ENCODE measurements around the gene HSD17B13.
"Not testable (repeated sequence)": the region's sequence is repeated elsewhere in the genome, so short reads cannot be mapped to it uniquely, and the experiment has no call there.

The HSD17B13 gene

DNA sequence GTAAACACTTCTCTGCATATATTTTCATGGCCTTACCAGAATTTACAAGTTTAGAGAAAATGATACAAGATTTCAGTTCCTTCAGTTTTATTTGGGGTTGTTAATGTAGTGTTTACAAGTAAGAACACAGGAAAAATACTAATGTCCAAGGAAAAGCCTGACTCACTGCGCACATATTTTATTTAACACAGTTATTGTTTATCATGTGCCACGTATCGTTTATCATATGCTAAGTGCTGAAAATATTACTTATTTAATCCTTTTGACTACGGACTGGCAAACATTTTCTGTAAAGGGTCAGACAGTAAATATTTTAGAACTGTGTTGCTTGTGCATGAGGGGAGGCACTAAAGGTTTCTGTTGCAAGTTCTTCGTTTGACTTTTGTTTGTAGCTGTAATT, 794 bp downstream of the HSD17B13 start:
- no peak overlapping the region for H3K4me3 ChIP-seq (ENCODE audit: low read depth, low read length)
- no peak for DNase-seq (ENCODE audit: low read depth)

DNA sequence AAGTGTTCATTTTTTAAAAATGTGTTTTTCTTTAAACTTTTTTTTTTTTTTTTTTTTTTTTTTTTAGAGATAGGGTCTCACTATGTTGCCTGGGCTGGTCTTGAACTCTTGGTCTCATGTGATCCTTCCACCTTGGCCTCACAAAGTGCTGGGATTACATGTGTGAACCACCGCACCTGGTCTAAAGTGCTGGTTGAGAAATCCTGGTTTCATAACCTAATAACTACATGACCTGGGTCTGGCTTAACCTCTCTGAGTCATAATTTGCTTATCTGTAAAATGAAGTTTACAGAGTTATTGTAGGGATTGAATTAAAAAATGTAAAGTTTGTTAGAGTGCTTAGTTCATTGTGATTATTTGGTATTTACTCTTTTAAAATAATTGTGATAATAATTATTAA, 5.2 kb downstream of the HSD17B13 start:
- DNase-seq (ENCODE audit: low read depth), result no peak

GRCh38 chr4:87316961-87317360, 5.7 kb downstream of the HSD17B13 start:
- no peak overlapping the region for H3K4me3 ChIP-seq (ENCODE audit: low read depth, low read length)
- DNase-seq (ENCODE audit: low read depth), result no peak

More for the DNA sequence above, 5.2 kb downstream of the HSD17B13 start:
- H3K4me3 ChIP-seq (ENCODE audit: low read depth, low read length), result no peak overlapping the region

- not testable (repeated sequence) for DNase-seq (ENCODE audit: low read depth); H3K4me3 ChIP-seq (ENCODE audit: low read depth, low read length)
Observed at GRCh38 chr4:87315000-87315399, 7.7 kb downstream of the HSD17B13 start.

- no peak overlapping the region for H3K4me3 ChIP-seq (ENCODE audit: low read depth, low read length)
- no peak for DNase-seq (ENCODE audit: low read depth)
Observed at GRCh38 chr4:87313756-87314155, 8.9 kb downstream of the HSD17B13 start.

DNA sequence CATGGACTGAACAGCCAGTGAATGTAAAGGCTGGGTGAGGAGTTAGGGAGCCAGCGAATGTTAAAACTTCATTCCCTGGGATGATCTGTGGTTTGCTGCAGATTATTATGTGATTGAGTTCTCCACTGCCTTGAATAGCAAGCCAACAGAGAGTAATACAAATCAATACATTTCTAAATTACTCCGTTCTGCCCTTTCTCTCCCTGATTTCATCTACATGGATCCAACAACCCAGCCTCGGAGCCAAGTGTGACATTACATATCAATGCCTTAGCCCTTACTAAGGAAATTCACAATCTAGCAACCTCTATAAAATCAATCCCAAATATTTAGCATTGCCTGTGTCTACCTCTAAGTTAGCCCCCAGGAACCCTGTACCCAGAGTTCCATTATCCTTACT, 11.0 kb downstream of the HSD17B13 start:
- no peak for DNase-seq (ENCODE audit: low read depth)

DNA sequence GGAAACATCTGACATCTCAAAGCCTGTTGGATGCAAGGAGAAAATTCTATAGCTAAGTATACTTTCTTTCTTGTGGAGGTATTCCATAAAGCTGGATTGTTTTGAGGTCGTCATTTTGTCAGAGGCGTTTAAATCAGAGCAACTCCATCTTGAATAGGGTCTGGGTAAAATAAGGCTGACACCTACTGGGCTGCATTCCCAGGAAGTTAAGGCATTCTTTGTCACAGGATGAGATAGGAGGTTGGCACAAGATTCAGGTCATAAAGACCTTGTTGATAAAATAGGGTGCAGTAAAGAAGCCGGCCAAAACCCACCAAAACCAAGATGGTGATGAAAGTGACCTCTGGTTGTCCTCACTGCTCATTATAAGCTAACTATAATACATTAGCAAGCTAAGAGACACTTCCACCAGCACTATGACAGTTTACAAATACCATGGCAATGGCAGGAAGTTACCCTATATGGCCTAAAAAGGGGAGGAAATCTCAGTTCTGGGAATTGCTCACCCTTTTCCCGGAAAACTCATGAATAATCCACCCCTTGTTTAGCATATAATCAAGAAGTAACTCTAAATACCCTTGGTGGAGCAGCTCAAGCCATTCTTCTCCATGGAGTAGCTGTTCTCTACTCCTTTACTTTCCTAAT, 11.9 kb downstream of the HSD17B13 start:
- no peak overlapping the region for H3K4me3 ChIP-seq (ENCODE audit: low read depth, low read length)
- no peak for DNase-seq (ENCODE audit: low read depth)

More for the DNA sequence above, 11.0 kb downstream of the HSD17B13 start:
- H3K4me3 ChIP-seq (ENCODE audit: low read depth, low read length), result no peak overlapping the region

- no peak overlapping the region for H3K4me3 ChIP-seq (ENCODE audit: low read depth, low read length)
- peak; percentile 32 for DNase-seq (ENCODE audit: low read depth)
Observed at GRCh38 chr4:87309625-87310024, 13.1 kb downstream of the HSD17B13 start.

- DNase-seq (ENCODE audit: low read depth), result no peak
- H3K4me3 ChIP-seq (ENCODE audit: low read depth, low read length), result no peak overlapping the region
Observed at GRCh38 chr4:87306056-87306455, 16.6 kb downstream of the HSD17B13 start.

DNA sequence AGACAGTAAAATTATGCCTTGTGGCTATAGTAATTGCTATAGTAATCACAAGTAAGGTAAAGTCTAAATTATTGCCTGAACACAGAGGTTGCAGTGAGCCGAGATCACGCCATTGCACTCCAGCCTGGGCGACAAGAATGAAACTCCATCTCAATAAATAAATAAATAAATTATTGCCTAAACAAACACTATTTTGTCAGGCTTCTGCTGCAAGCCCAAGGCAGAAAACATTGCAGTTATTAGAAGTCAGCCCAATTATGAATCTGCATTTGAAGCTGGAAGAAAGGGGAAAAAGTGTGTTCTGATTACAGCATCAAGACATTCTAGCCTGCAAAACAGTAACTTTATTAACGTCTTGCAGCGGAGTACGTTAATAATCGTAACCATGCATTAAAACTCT, 17.1 kb downstream of the HSD17B13 start:
- no peak overlapping the region for H3K4me3 ChIP-seq (ENCODE audit: low read depth, low read length)
- DNase-seq (ENCODE audit: low read depth), result no peak

GRCh38 chr4:87304745-87305432, 17.8 kb downstream of the HSD17B13 start:
- no peak overlapping the region for H3K4me3 ChIP-seq (ENCODE audit: low read depth, low read length)
- DNase-seq (ENCODE audit: low read depth), result no peak

GRCh38 chr4:87299898-87300297, 22.8 kb downstream of the HSD17B13 start:
- H3K4me3 ChIP-seq (ENCODE audit: low read depth, low read length), result no peak overlapping the region
- no peak for DNase-seq (ENCODE audit: low read depth)

GRCh38 chr4:87298362-87298761, 24.3 kb downstream of the HSD17B13 start:
- H3K4me3 ChIP-seq (ENCODE audit: low read depth, low read length), result no peak overlapping the region
- DNase-seq (ENCODE audit: low read depth), result no peak

DNA sequence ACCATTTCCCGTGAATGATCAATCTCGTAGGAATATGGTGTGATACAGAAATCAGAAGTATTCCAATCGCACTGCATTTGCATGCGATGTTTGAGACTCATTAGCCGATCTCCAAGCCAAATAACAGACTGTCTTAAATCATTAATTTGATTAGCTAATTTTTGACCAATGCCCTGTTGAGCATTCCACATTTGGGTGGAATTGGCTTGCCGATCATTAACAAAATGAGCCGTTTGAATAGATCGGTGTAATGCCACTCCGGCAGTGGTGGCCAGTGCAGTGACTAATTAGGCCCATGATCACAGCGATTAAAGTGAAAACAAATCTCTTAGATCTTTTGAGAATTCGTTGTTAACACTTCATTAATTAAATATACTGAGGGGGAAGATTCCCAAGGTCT, 27.8 kb downstream of the HSD17B13 start:
- not testable (repeated sequence) for DNase-seq (ENCODE audit: low read depth); H3K4me3 ChIP-seq (ENCODE audit: low read depth, low read length)

- H3K4me3 ChIP-seq (ENCODE audit: low read depth, low read length); DNase-seq (ENCODE audit: low read depth): not testable (repeated sequence)
Observed at GRCh38 chr4:87293889-87294288, 28.8 kb downstream of the HSD17B13 start.

- DNase-seq (ENCODE audit: low read depth), result no peak
Observed at GRCh38 chr4:87286970-87287369, 35.7 kb downstream of the HSD17B13 start.

DNA sequence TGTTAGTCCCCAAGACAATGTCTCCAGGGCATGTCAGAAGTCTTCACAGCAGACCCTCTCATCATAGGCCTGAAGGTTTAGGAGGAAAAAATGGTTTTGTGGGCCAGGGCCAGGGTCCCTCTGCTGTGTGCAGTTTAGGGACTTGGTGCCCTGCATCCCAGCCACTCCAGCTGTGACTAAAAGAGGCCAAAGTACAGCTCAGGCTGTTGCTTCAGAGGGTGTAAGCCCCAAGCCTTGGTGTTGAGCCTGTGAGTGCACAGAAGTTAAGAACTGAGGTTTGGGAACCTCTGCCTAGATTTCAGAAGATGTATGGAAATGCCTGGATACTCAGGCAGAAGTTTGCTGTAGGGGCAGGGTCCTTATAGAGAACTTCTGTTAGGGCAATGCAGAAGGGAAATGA, 38.4 kb downstream of the HSD17B13 start:
- DNase-seq (ENCODE audit: low read depth); H3K4me3 ChIP-seq (ENCODE audit: low read depth, low read length): not testable (repeated sequence)

More at GRCh38 chr4:87286970-87287369, 35.7 kb downstream of the HSD17B13 start:
- H3K4me3 ChIP-seq (ENCODE audit: low read depth, low read length), result no peak overlapping the region

GRCh38 chr4:87283151-87283550, 39.5 kb downstream of the HSD17B13 start:
- no peak for DNase-seq (ENCODE audit: low read depth)
- H3K4me3 ChIP-seq (ENCODE audit: low read depth, low read length), result no peak overlapping the region

- no peak overlapping the region for H3K4me3 ChIP-seq (ENCODE audit: low read depth, low read length)
- no peak for DNase-seq (ENCODE audit: low read depth)
Observed at GRCh38 chr4:87281603-87282002, 41.1 kb downstream of the HSD17B13 start.

DNA sequence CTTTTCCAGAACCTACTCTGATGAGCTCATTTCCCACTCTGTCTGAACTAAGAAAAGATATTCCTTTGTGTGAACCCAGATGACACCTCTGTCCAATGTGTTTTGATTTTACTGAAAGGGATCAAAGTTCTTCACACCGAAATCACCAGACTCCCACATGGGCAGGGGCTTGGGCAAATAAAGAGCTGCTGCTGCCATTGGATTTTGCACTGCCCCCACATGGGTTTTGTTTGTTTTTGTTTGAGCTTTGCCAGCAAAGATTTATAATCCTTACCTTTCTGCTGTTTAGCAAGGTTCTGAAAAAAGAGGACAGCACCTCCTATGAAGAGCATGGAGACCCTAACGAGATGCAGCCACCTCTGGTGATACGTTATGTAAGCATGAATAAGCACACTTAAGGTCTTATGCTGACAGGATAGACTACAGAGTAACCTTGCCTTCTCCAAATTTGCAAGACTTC, 44.3 kb downstream of the HSD17B13 start:
- no peak for DNase-seq (ENCODE audit: low read depth)

DNA sequence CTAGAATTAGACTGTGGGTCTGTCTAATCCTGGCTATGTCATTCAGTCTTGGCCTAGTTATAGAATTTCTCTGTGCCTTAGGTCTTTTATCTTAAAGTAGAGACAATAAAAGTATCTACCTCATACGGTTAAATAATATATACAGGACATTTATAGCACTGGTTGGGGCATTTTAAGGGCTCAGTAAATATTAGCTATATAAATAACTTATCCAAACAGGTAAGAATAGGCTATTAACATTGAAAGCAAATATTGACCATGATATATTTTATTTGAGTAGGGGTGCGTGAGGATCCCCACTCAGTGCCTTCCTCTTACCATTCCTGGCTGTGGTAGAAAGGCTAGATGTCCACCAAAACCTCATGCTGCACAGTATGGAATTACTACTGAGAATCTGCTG, 47.4 kb downstream of the HSD17B13 start:
- no peak overlapping the region for H3K4me3 ChIP-seq (ENCODE audit: low read depth, low read length)
- DNase-seq (ENCODE audit: low read depth), result no peak

More for the DNA sequence above, 44.3 kb downstream of the HSD17B13 start:
- H3K4me3 ChIP-seq (ENCODE audit: low read depth, low read length), result no peak overlapping the region
